Fibroblast of skin of right quadriceps (primary cell): ENCODE data around the gene PALLD.
"Not testable (repeated sequence)": the region's sequence is repeated elsewhere in the genome, so short reads cannot be mapped to it uniquely, and the experiment has no call there.

Experiments
- DNase-seq: peaks from one replicate; pipeline ENCODE4 v3.0.0-alpha.2; 2013

PALLD gene

GRCh38 chr4:168496834-168497233 lies at the start of gene PALLD:
Gene PALLD (plus strand): TSS chr4:168497052.
- DNase-seq: peak; percentile 50

DNA sequence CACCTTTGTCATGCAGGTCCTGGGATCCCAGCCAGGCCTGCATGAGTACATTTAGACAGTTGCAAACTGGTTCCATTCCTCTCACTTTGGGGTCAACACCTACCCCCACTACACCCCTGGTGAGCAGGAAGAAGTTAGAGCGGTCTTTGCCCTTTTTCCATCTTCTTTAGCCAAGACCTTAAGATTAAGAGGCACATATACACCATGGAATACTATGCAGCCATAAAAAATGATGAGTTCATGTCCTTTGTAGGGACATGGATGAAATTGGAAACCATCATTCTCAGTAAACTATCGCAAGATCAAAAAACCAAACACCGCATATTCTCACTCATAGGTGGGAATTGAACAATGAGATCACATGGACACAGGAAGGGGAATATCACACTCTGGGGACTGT lies 47.8 kb upstream of the PALLD start:
- not testable (repeated sequence) for DNase-seq

DNA sequence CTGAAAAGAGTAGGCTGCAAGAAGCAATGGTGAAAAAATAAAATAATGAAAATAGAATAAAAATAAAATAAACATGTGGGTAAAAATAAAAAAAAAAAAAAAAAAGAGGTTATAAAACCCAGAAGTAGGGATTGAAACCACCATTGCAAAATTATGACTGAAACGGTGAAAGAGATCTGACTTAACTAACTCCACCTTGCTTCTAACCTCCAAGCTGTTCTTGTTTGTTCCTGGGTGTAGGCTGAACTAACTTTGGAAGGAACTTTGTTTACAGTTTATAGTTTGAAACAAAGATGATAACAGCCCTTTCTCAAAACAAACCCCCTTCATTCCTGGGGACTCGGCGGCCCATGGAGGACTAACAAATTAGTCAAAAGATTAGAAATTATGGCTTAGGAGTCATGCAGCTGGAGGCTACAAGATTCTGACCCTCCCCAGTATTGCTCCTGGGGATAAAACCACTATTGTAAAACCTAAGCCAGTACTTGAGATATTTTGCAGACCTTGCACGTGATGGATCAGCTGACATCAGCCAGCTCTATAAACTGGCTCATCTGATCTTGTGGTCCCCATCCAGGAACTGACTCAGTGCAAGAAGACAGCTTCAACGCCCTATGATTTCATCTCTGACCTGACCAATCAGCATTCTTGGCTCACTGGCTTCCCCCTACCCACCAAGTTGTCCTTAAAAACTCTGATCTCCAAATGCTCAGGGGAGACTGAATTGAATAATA lies 47.0 kb upstream of the PALLD start:
- peak; percentile 70 for DNase-seq

- no peak for DNase-seq
Measured at GRCh38 chr4:168451331-168451730, 45.5 kb upstream of the PALLD start.

DNA sequence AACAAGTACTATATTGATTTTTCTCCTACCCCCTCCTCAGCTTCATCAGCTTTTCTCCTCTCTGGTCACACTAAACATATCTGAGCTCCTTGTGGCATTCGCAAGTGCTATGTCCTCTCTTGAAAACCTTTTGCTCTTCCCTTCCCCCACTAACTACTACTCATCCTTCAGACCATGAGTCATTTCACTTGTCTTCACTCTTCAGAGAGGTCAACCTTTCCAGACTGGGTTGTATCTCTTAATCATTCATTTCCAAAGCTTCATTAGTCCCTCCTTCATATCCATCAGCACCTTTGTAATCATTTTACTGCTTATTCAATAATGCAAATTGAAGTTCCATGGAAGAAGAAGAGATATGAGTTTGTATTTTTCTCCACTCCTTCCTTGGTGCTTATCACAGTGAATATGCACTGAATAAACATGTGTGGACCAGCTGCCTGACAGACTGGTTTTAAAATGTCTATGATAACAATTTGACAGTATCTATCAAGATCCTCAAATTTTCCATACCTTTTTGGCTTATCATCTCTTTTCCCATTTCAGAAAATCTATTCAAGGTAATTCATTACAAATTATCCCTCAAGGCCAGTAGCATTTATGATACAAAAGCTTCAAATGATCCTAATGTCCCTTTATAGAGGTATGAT lies 45.0 kb upstream of the PALLD start:
- DNase-seq: peak; percentile 73

- DNase-seq: no peak
Measured at GRCh38 chr4:168453146-168453545, 43.7 kb upstream of the PALLD start.

DNA sequence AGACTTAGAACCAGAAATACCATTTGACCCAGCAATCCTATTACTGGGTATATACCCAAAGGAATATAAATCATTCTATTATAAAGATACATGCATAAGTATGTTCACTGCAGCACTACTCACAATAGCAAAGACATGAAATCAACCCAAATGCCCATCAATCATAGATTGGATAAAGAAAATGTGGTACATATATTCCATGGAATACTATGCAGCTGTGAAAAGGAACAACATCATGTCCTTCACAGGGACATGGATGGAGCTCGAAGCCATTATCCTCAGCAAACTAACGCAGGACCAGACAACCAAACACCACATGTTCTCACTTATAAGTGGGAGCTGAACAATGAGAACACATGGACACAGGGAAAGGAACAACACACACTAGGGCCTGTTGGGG lies 38.6 kb upstream of the PALLD start:
- DNase-seq: not testable (repeated sequence)

- no peak for DNase-seq
Measured at GRCh38 chr4:168461821-168462220, 35.0 kb upstream of the PALLD start.

DNA sequence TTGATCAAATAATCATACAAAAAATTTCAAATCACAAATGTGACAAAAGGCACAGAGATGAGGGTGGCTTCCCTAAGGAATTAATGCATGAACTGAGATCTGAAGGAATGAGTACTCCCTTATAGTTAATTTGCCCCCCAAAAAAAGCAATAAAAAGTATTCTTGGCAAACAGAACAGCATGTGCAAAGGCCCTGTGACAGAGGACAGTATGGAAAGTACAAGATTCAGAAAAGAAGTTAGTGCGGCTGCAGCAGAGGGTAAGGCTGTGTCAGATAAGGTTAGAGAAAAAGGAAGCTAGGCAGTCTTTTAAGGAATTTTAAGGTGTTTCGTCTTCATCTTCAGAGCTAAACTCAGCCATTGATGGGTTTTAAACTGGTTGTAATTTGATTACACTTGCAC lies 23.9 kb upstream of the PALLD start:
- no peak for DNase-seq

- DNase-seq: peak; percentile 36
Measured at GRCh38 chr4:168474660-168475320, 22.1 kb upstream of the PALLD start.

- DNase-seq: peak; percentile 11
Measured at GRCh38 chr4:168475745-168476144, 21.1 kb upstream of the PALLD start.

GRCh38 chr4:168478868-168479267 lies 18.0 kb upstream of the PALLD start:
- DNase-seq: no peak

GRCh38 chr4:168480931-168481611 lies 15.8 kb upstream of the PALLD start:
- DNase-seq: peak; percentile 87

- peak; percentile 78 for DNase-seq
Measured at GRCh38 chr4:168483811-168484210, 13.0 kb upstream of the PALLD start.

- DNase-seq: peak; percentile 95
Measured at GRCh38 chr4:168484626-168485025, 12.2 kb upstream of the PALLD start.

GRCh38 chr4:168485156-168485910 lies 11.5 kb upstream of the PALLD start:
- DNase-seq: peak; percentile 45

DNA sequence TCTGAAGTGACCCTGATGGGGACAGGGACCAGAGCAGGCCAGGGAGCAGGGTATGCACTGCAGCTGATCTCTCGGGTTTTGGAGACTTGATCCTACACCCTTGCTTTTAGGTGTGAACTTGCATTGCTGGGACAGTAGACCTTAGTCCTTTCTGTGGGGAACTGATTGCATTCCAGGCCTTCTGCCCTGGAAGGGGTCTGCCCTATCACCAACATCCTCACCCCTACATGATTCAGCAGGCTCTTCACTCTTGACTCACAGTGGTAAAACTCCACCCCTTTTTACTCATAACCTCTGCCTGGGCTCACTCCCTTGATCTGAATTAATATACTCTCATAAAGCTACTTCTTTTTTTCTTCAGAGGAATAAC lies 10.0 kb upstream of the PALLD start:
- DNase-seq: peak; percentile 80

DNA sequence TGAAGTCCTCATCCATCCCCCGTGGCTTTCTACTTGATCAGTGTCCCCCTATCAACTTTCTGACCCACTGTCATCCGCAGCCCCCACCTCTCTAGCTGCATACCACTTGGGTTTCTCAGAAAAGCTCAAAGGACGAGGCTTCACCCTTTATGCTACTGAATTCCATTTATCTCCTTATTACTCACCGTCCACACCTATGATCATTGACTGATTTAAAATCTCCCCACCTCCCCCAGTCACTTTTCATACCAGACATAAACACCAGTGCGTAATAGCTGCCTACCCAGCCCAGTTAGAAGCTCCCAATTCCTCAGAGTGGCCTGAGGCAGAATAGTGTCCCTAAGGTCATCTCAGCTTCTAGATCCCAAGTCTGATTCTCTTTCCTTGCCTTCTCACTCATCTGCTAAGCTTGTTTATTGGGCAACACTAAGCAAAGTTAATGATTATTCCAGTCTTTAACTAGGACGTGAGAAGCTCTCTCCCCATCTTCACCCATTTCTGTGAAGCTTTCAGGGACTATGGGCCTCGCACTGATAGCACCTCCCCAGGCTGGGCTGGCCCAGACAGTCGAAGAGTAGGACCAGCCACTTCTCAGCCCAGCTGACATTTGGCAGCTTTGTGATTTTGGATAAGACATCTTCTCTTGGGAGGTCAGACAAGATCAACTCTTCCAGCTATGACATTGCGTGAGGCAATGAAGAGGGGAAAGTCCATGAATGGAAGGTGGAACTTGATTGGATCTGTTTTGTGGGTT lies 9.4 kb upstream of the PALLD start:
- no peak for DNase-seq

DNA sequence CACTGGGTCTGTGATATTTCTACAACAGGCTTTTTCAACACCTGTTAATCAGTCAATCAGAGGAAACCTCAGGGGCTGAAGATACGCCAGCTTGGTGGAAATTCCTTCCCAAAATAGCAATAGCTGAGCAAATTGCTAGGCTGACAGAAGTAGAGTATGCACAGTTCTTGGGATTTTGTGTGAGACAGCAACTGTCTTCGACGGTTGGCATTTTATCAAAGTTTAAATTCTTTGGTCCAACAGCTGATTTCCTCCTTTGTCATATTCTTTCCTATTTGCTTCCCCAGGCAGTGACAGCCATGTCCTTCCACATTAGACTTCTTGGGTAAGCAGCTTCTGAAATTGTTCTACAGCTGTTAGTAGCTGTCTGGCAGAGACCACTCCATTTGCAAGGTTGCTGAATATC lies 8.0 kb upstream of the PALLD start:
- no peak for DNase-seq

GRCh38 chr4:168489616-168490015 lies 7.2 kb upstream of the PALLD start:
- no peak for DNase-seq

DNA sequence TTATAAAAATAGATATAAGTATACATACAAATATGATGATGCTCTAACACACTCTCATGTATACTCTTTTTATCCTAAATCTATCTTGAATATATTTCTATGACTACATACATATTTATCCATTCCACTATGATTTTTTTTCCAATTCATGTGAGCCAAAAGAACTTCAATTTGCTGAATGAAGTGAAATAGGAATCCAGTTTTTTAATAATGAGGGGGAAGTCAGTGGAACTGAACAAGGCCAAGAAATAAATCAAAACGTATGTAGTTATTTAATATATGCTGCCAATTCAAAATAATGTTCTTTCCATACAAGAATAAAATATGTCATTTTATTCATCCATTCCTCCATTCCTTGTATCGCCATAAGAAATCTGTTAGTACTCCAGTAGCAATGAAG lies 6.1 kb upstream of the PALLD start:
- DNase-seq: no peak

- no peak for DNase-seq
Measured at GRCh38 chr4:168491563-168491962, 5.3 kb upstream of the PALLD start.
